ENCODE measurements around the gene GRID1. TPM values are rescaled to one million over a fixed set of nuclear protein-coding genes. Genes with fewer than 3 reads are reported as not detected.

GRID1 gene
- total RNA-seq, 3 donors from 2014 or later = 2.3 to 8.5 (median 5.9) TPM

DNA sequence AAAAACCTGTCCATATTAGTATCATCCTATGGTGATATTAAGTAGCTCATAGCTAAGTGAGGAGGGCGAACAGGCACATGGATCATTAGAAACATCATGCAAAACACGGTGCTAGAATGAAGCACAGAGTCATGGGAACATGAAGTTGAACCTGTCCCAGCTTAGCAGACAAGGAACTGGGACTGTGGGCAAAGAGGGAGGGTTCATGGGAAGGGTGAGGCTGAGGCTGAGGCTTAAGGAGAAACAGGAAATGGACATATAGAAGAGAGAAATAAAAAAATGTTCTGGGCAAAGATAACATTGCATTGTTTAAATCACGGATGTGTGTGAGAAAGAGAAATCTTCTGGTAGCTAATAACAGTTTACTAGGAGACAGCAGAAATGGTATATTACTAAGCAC, 708.1 kb downstream of the GRID1 start:
- Histone ChIP-seq H3K4me3 (no peak overlapping the region), H3K27me3 (no peaks in the 10 kb centered on the region), H3K9me3 (no peaks in the 10 kb centered on the region), H3K4me1 (no peaks in the 10 kb centered on the region), H3K27ac (no peak overlapping the region), H3K36me3 (no peaks in the 10 kb centered on the region)
- DNase-seq (ENCODE audit: low spot score in 2 of 2) = no peak
- TF ChIP-seq POLR2A (IDR thresholded peaks at IDR 0.05) (no peak), POLR2AphosphoS5 (IDR thresholded peaks at IDR 0.05) (no peak)
- TF ChIP-seq, protein P1, sequence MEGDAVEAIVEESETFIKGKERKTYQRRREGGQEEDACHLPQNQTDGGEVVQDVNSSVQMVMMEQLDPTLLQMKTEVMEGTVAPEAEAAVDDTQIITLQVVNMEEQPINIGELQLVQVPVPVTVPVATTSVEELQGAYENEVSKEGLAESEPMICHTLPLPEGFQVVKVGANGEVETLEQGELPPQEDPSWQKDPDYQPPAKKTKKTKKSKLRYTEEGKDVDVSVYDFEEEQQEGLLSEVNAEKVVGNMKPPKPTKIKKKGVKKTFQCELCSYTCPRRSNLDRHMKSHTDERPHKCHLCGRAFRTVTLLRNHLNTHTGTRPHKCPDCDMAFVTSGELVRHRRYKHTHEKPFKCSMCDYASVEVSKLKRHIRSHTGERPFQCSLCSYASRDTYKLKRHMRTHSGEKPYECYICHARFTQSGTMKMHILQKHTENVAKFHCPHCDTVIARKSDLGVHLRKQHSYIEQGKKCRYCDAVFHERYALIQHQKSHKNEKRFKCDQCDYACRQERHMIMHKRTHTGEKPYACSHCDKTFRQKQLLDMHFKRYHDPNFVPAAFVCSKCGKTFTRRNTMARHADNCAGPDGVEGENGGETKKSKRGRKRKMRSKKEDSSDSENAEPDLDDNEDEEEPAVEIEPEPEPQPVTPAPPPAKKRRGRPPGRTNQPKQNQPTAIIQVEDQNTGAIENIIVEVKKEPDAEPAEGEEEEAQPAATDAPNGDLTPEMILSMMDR (IDR thresholded peaks at IDR 0.05) = no peak
- intact Hi-C loops (cut with DNase I; ENCODE audit: low total_unique reads) = no loop called here

GRCh38 chr10:85657476-85658113, 709.0 kb downstream of the GRID1 start:
- intact Hi-C loops (cut with DNase I; ENCODE audit: low total_unique reads) = no loop called here
- H3K4me1 ChIP-seq = no peaks in the 10 kb centered on the region
- TF ChIP-seq POLR2A (IDR thresholded peaks at IDR 0.05) (no peak), POLR2AphosphoS5 (IDR thresholded peaks at IDR 0.05) (no peak)
- TF ChIP-seq, protein P1 (IDR thresholded peaks at IDR 0.05) = no peak
- H3K27me3 ChIP-seq = no peaks in the 10 kb centered on the region
- no peaks in the 10 kb centered on the region for H3K9me3 ChIP-seq
- H3K27ac ChIP-seq = no peak overlapping the region
- DNase-seq (ENCODE audit: low spot score in 2 of 2) = no peak
- no peak overlapping the region for H3K4me3 ChIP-seq
- no peaks in the 10 kb centered on the region for H3K36me3 ChIP-seq

- Histone ChIP-seq H3K36me3 (no peaks in the 10 kb centered on the region), H3K27ac (no peak overlapping the region), H3K4me1 (no peaks in the 10 kb centered on the region), H3K4me3 (no peak overlapping the region), H3K9me3 (no peaks in the 10 kb centered on the region), H3K27me3 (no peaks in the 10 kb centered on the region)
- TF ChIP-seq POLR2A (IDR thresholded peaks at IDR 0.05) (no peak), POLR2AphosphoS5 (IDR thresholded peaks at IDR 0.05) (no peak)
- TF ChIP-seq, protein P1 (IDR thresholded peaks at IDR 0.05) = no peak
- intact Hi-C loops (cut with DNase I; ENCODE audit: low total_unique reads) = no loop called here
- DNase-seq (ENCODE audit: low spot score in 2 of 2) = no peak
Observed at GRCh38 chr10:85655411-85655810, 711.2 kb downstream of the GRID1 start.

DNA sequence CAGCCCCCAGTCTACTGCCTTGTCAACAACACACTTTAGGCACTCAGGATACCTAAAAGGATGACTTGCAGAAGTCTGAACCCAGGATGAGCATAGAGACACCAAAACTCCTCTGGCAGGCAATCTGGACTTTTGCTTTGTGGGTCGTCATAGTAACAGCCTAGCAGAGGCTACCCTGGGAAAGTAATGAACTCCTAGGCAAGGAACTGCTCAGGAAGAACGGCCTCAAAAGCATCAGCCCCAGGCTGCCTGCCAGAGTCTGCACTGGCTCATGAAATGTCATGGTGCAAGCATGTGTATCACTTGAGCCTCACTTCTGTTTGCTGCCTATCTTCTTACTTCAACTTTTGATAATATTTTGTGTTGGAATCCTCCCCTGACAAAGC, 715.1 kb downstream of the GRID1 start:
- H3K36me3 ChIP-seq = no peaks in the 10 kb centered on the region
- no peaks in the 10 kb centered on the region for H3K9me3 ChIP-seq
- no peak overlapping the region for H3K4me3 ChIP-seq
- DNase-seq (ENCODE audit: low spot score in 2 of 2) = no peak
- intact Hi-C loops (cut with DNase I; ENCODE audit: low total_unique reads) = no loop called here
- no peak overlapping the region for H3K27ac ChIP-seq
- no peaks in the 10 kb centered on the region for H3K4me1 ChIP-seq
- no peaks in the 10 kb centered on the region for H3K27me3 ChIP-seq
- no peak for TF ChIP-seq POLR2A (IDR thresholded peaks at IDR 0.05)
- TF ChIP-seq, protein P1 (IDR thresholded peaks at IDR 0.05) = no peak
- TF ChIP-seq POLR2AphosphoS5 (IDR thresholded peaks at IDR 0.05) = no peak

- Histone ChIP-seq H3K36me3 (no peaks in the 10 kb centered on the region), H3K4me1 (no peaks in the 10 kb centered on the region), H3K27ac (no peak overlapping the region), H3K27me3 (no peaks in the 10 kb centered on the region), H3K4me3 (no peak overlapping the region), H3K9me3 (no peaks in the 10 kb centered on the region)
- DNase-seq (ENCODE audit: low spot score in 2 of 2) = no peak
- intact Hi-C loops (cut with DNase I; ENCODE audit: low total_unique reads) = no loop called here
- TF ChIP-seq, protein P1 (IDR thresholded peaks at IDR 0.05) = no peak
- TF ChIP-seq POLR2AphosphoS5 (IDR thresholded peaks at IDR 0.05) (no peak), POLR2A (IDR thresholded peaks at IDR 0.05) (no peak)
Observed at GRCh38 chr10:85650791-85651496, 715.7 kb downstream of the GRID1 start.

Data from breast epithelium (tissue), 4 donors.